GM21576 (cell line): ENCODE measurements around the gene CABLES2.

Experiments
- ATAC-seq: cut with Tn5 transposase; IDR thresholded peaks from one replicate; pipeline ENCODE4 v1.9.1; 2021; ENCODE audit warnings: mild to moderate bottlenecking, moderate library complexity; ENCODE audit not compliant: unreplicated experiment

Gene CABLES2

DNA sequence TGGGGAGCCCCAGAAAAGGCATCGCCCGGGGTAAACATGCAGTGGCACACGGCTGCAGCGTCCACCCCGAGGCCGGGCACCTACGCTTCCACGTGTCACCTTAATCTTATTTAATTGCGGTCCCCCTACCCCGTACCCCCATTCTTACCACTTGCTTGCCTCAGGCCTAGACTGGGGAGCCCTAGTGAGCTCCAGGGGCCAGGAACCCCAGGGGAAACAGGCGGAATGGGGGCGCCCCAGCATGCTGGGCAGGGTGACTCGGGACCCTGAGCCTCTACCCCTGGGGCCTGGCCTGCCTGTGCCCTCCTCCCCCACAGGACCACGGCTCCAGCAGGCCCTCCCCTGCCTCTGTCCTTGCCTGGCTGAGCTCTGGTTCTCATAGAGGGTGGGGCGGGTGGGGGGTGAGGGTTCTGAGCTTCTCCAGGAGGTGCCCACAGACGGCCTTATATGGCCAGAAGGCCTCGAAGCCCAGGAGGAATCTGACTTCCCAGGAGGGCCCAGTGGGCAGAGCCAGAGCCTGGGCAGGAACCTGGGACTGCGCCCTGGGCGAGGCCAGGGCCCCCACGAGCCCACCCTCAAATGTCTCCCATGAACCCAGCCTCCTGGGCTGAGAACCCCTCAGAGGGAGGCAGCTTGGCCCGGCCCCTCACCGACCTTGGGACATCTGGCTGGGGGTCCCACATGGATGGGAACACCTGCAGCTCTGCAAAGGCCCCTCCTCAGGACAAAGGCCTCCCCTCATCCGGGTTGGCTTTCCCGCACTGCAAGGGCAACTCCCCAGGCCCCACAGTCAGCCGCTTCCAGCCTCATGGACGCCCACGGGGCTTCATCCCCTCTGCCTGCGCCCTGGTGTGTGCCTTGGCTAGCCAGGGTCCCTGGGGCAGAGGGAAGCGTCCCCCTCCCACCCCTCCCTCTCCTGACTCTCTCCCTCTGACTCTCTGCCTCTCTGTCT, 34.8 kb downstream of the CABLES2 start:
- ATAC-seq = no peak

DNA sequence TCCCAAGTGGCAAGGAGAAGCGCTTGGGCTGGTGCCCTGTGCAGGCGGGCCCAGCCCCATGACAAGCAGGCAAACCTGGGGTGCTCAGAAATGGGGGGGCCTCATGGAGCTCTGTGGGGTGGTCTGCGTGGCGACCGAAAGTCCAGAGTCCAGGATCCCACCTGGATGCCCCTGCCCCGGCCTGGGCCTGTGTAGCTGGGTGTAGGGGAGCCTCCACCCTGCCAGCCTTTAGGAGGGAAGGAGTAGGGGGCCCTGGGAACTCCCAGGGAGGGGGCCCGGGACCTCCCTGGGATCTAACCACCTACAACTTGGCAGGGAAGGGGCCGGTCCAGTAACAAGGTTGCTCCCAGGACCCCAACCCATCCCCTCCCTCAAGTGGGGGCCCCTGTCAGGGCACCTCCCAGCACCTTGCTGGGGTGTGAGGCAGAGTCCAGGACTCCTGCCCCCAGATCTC, 35.5 kb downstream of the CABLES2 start:
- no peak for ATAC-seq

GRCh38 chr20:62370807-62371587, 36.1 kb downstream of the CABLES2 start:
- no peak for ATAC-seq

DNA sequence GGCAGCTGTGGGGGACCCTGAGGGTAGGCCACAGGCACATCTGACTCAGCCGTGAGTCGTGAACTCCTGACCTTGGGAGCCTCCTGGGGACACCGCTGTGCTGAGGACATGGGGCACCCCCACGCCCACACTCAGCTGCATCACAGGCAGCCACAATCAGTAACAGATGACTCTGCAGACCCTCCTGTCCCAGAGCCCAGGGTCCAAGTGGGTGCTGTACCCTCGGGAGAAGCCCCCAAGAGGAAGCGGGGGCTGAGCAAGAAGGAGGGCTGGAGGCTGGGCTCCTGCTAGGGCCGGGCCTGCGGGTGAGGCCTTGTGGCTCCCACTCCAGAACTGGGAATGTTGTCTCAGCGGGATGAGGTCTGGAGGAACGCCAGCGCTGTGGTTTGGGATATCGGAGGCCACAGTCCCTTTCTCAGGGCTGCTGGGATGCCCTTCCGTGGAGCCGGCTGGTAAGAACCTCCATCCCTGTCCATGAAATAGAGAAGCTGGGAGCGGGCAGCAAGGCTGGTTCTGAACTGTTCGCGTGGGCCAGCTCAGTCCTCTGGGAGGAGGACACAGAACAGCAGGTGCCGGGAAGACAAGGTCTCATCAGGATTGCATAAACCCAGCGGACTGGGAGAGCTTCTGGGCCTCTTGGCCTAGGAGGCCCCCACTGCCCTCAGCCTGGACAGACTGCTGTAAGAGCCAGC, 36.8 kb downstream of the CABLES2 start:
- ATAC-seq = no peak

DNA sequence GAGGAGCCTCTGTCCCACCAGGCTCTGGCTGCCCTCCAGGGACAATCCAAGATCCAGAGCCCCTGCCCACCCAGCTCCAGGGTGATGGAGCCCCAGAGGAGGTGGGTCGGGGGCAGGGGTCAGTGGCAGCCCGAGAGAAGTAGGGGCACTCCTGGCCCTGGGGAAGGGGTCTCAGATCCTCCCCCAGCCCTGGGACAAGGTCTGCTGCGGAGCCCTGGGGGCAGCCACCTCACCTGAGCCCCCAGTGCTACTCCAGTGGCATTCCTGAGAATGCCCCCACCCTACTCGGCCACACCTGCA, 37.3 kb downstream of the CABLES2 start:
- ATAC-seq = no peak

- no peak for ATAC-seq
Measured at GRCh38 chr20:62368976-62369814, 37.9 kb downstream of the CABLES2 start.

DNA sequence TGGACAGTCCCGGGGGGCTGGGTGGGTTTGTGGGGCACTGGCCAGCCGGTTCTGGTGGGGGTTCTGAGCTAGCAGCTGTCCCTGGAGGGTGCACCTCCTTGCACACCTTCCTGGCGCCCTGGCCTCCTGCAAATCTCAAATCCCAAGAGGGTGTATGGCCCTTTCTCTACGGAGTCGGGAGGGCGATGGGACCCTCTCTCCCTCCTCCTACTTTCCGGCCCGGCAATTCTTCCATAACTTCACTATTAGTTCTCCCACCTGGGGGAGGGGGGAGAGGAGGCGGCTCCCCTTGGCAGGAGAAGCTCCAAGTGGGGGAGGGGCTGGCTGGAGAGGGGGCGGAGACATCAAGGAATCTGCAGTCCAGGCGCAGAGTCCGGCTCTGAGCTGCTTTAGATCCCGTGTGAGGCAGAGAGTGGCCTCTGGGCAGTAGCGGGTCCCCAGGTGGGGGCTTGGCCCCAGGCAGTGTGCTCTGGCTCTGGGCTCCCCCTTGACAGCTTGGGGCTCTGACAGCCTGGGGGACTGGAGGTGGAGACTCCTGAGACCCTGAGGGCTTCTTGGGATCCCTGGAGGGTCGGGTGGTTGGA, 38.6 kb downstream of the CABLES2 start:
- no peak for ATAC-seq

GRCh38 chr20:62367633-62368391, 39.3 kb downstream of the CABLES2 start:
- ATAC-seq = no peak

DNA sequence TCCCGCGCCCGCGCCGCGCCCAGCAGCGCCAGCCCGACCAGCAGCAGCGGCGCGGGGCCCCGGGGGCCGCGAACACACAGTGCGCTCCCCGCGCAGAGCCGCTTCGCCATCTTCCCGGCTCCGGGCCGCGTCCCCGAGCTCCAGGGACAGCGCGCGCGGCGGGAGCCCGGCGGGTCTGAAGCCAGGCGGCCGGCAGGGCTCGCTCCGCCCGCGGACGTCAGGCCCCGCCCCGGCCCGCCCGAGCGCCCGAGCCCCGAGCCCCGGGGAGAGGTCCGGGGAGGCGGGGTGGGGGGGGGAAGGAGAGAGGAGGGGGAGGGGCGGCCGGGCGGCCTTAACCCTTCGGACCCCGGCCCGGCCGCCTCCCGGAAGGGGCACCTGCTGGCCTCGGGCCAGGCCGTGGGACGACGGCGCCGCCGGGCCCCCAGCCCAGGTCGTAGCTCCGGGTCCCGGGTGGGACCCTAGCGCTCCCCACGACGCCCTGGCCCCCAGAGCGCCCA, 39.9 kb downstream of the CABLES2 start, which contains the start of gene LAMA5:
LAMA5 (minus strand) TSS at position 177 of the 497 bp plus-strand sequence; CDS start at position 110, 67 bp downstream.
- no peak for ATAC-seq

DNA sequence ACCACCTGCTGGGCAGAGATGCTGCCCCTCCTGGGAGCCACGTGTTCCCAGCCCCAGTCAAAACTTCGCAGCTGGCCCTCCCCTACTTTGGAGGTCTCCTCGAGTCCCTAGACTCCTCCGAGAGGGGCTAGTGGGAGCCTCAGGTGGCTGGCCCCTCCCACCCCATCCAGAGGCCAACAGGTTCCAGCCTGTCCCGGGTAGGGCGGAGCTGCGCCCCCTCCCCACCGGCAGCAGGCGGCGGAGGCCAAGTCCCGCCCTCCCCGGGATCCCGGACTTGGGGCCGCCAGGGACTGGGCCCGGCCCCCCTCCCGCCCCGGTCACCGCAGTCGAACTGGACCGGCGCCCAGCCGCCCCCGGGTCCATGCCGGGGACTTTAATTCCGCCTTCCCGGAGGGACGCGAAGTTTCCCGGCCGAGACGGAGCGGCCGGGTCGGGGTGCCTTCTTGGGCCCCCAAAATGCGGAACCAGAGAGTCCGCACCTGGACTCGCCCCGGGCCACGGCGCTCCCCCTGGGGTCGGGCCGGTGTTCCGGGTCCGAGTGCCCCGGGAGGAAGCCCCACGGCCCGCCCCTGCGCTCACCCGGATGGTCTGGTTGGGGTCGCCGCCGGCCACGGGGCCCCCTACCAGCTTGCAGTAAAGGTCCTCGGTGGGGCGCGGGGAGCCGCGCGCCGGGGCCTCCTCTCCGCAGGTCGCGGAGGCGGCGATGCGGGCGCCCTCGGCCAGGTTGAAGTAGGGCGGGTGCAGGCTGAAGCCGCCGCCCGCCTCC, 40.5 kb downstream of the CABLES2 start:
- no peak for ATAC-seq

- no peak for ATAC-seq
Measured at GRCh38 chr20:62365814-62366369, 41.2 kb downstream of the CABLES2 start.

DNA sequence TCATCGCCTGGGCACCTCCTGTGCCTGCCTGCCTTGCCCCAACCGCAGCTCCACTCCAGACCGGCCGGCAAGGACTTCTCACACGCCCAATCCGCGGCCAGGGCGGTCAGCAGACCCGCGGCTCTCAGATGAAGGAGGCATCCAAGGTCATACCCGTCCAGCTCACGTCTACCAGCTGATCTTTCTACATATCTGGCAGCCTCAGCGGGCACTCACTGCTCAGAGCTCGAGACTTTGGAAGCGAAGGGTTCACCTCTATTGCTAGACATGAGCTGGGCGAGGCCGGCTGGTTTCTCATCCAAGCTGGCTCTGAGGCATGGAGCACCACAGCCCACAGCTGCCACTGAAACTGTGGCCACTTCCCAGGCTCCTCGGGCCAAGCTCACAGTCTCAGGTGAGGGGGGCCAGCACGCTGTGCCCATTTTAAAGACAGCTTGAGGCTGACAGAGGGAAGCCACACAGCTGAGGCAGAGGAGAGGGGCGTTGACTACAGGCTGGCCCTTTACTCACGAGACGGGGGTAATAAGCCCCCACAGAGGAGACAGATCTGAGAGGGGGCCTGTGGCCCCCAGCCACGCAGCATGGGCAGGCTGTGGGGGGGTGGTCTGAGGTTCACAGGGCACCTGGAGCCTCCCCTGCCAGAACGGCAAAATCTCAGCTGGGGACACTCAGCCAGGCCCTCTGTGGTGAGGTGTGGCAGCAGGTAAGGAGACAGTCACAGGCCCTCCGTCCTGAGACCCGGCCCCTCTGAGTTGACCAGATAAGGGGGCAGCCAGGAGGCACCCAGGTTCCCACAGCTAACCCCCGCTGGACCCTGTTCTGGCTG, 42.0 kb downstream of the CABLES2 start:
- no peak for ATAC-seq

- ATAC-seq = no peak
Measured at GRCh38 chr20:62363920-62364851, 42.9 kb downstream of the CABLES2 start.

GRCh38 chr20:62362991-62363919, 43.8 kb downstream of the CABLES2 start:
- ATAC-seq = no peak

DNA sequence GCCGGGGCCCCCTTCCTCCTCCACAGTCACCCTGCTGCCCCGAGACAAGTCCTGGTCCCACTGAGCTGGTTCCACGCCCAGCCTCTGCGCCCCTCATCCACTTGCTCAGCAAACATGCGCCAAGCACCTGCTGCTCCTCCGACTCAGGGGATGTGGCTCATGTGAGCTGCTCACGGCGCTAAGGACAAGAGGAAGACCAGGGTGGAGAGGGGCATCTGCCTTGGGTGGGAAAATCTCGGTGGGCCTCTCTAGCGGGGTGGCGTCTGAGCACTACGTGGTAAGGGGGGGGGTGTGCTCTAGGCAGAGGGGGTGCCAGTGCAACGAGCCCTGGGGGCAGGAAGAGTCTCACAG, 44.5 kb downstream of the CABLES2 start:
- ATAC-seq = no peak
